ENCODE measurements around the gene SLC36A1. TPM values are rescaled to one million over a fixed set of nuclear protein-coding genes. Genes with fewer than 3 reads are reported as not detected.

The SLC36A1 gene
- total RNA-seq, 4 donors from 2014 or later: 35.2 to 91.3 (median 69.8) TPM

DNA sequence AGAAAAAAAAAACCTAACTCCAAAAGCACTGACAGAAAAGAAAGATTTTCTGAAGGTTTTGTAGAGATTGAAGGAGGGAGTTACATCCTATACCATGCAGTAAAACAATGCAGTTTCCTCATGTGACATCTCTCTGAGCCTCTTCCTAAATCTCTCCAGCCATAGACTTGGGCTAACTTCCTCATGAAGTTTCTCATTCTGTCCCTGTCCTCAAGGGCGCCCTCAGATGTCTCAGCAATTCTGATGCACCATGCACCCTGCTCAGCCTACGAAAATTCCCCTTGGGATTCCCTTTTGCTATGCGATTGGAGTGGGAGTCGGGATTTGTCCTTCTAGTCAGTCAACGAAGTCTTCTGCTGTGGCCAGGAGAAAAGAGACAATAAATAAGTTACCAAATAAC is 74.8 kb downstream of the SLC36A1 start:
- no peak for DNase-seq
- no peak overlapping the region for H3K27ac ChIP-seq
- H3K9me3 ChIP-seq: no peaks in the 10 kb centered on the region
- no peaks in the 10 kb centered on the region for H3K4me1 ChIP-seq
- H3K4me3 ChIP-seq: no peak overlapping the region
- TF ChIP-seq, protein P1, sequence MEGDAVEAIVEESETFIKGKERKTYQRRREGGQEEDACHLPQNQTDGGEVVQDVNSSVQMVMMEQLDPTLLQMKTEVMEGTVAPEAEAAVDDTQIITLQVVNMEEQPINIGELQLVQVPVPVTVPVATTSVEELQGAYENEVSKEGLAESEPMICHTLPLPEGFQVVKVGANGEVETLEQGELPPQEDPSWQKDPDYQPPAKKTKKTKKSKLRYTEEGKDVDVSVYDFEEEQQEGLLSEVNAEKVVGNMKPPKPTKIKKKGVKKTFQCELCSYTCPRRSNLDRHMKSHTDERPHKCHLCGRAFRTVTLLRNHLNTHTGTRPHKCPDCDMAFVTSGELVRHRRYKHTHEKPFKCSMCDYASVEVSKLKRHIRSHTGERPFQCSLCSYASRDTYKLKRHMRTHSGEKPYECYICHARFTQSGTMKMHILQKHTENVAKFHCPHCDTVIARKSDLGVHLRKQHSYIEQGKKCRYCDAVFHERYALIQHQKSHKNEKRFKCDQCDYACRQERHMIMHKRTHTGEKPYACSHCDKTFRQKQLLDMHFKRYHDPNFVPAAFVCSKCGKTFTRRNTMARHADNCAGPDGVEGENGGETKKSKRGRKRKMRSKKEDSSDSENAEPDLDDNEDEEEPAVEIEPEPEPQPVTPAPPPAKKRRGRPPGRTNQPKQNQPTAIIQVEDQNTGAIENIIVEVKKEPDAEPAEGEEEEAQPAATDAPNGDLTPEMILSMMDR (IDR thresholded peaks at IDR 0.05): no peak
- TF ChIP-seq EP300 (IDR thresholded peaks at IDR 0.05; ENCODE audit: low read depth): no peak
- no peak for TF ChIP-seq POLR2AphosphoS5 (IDR thresholded peaks at IDR 0.05)
- no peak for TF ChIP-seq POLR2A (IDR thresholded peaks at IDR 0.05)
- H3K27me3 ChIP-seq: no peaks in the 10 kb centered on the region
- no peaks in the 10 kb centered on the region for H3K36me3 ChIP-seq
- in situ Hi-C loops (cut with MboI; ENCODE audit: low pct_ligation_motif_present in 1 of 4, low pct_unique_long_range_greater_than_20kb in 1 of 4, low sequenced_read_pairs in 3 of 4) (loop anchor here in 1 of 4 donors (25.0 kb wide), 1 partner anchor 215 kb away; no protein-coding TSS in a partner anchor), intact Hi-C loops (cut with DNase I; ENCODE audit: low total_unique reads) (no loop called here)
- 60 to 86% methylated on average over 1 to 5 of the region's 5 CpGs for WGBS, 2 donors (ENCODE audit: low coverage in 1 of 2)

GRCh38 chr5:151523335-151523734 is 75.9 kb downstream of the SLC36A1 start:
- intact Hi-C loops (cut with DNase I; ENCODE audit: low total_unique reads): no loop called here
- DNase-seq: no peak
- Histone ChIP-seq H3K27me3 (no peaks in the 10 kb centered on the region), H3K4me3 (no peak overlapping the region), H3K9me3 (no peaks in the 10 kb centered on the region), H3K36me3 (no peaks in the 10 kb centered on the region), H3K4me1 (no peaks in the 10 kb centered on the region), H3K27ac (no peak overlapping the region)
- in situ Hi-C loops (cut with MboI; ENCODE audit: low pct_ligation_motif_present in 1 of 4, low pct_unique_long_range_greater_than_20kb in 1 of 4, low sequenced_read_pairs in 3 of 4): loop anchor here in 1 of 4 donors (25.0 kb wide), 1 partner anchor 214 kb away; no protein-coding TSS in a partner anchor
- WGBS, 2 donors (ENCODE audit: low coverage in 1 of 2): 49% methylated on average over 2 of the region's 2 CpGs; no CpG with 5 or more reads in 1 of the 2 donors
- no peak for TF ChIP-seq EP300 (IDR thresholded peaks at IDR 0.05; ENCODE audit: low read depth)
- TF ChIP-seq POLR2A (IDR thresholded peaks at IDR 0.05): no peak
- TF ChIP-seq, protein P1 (IDR thresholded peaks at IDR 0.05): peak in 4 of 5 experiments; percentile 34 to 46 (median 40)

DNA sequence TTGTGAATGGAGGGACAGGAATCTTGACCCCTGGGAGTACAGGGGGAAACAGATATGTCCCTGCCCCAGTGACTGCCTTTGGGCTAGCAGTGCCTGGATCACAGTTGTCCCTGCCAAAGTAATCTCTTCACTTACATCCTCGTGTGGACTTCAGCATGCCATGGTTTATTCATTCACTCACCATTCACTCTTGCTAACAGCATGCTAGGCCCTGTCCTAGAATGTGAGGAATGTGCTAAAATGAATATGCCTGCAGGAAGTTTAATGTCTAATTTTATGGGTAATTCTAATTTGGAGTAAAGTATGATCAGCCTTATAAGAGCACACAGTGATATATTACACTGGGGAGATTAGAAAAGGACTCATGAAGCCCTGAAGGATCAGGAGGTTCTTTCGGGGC is 80.8 kb downstream of the SLC36A1 start:
- 81 to 100% methylated on average over 1 to 2 of the region's 2 CpGs for WGBS, 2 donors (ENCODE audit: low coverage in 1 of 2)
- Histone ChIP-seq H3K36me3 (no peaks in the 10 kb centered on the region), H3K9me3 (no peaks in the 10 kb centered on the region), H3K4me1 (no peaks in the 10 kb centered on the region), H3K4me3 (no peak overlapping the region), H3K27ac (no peak overlapping the region), H3K27me3 (no peaks in the 10 kb centered on the region)
- in situ Hi-C loops (cut with MboI; ENCODE audit: low pct_ligation_motif_present in 1 of 4, low pct_unique_long_range_greater_than_20kb in 1 of 4, low sequenced_read_pairs in 3 of 4) (no loop called here), intact Hi-C loops (cut with DNase I; ENCODE audit: low total_unique reads) (no loop called here)
- DNase-seq: no peak
- TF ChIP-seq, protein P1 (IDR thresholded peaks at IDR 0.05): no peak
- TF ChIP-seq POLR2A (IDR thresholded peaks at IDR 0.05) (no peak), EP300 (IDR thresholded peaks at IDR 0.05; ENCODE audit: low read depth) (no peak), POLR2AphosphoS5 (IDR thresholded peaks at IDR 0.05) (no peak)

DNA sequence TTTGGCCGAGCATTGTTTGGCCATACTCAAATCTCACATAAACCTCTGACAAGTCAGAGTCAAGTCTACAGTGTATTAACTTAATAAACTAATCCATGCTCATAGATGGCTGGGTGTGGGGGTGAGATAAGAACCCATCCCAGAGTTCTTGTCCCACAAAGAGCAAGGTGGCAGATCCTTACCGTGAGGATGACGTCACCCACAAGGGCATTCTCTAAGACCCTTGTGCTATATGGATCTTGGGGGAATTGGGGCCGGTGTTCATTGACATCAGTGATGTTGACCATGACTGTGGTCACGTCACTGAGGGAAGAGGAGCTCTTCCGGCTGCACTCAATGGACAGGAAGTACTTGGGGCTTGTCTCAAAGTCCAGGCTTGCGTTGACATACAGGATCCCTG is 81.6 kb downstream of the SLC36A1 start:
- no peaks in the 10 kb centered on the region for H3K9me3 ChIP-seq
- H3K27me3 ChIP-seq: no peaks in the 10 kb centered on the region
- in situ Hi-C loops (cut with MboI; ENCODE audit: low pct_ligation_motif_present in 1 of 4, low pct_unique_long_range_greater_than_20kb in 1 of 4, low sequenced_read_pairs in 3 of 4) (no loop called here), intact Hi-C loops (cut with DNase I; ENCODE audit: low total_unique reads) (no loop called here)
- no peak overlapping the region for H3K4me3 ChIP-seq
- 80 to 89% methylated on average over 3 to 7 of the region's 7 CpGs for WGBS, 2 donors (ENCODE audit: low coverage in 1 of 2)
- no peak overlapping the region for H3K27ac ChIP-seq
- no peaks in the 10 kb centered on the region for H3K4me1 ChIP-seq
- no peaks in the 10 kb centered on the region for H3K36me3 ChIP-seq
- no peak for DNase-seq
- TF ChIP-seq, protein P1 (IDR thresholded peaks at IDR 0.05): no peak
- TF ChIP-seq EP300 (IDR thresholded peaks at IDR 0.05; ENCODE audit: low read depth) (no peak), POLR2A (IDR thresholded peaks at IDR 0.05) (no peak), POLR2AphosphoS5 (IDR thresholded peaks at IDR 0.05) (no peak)
